Loucy (cell line): ENCODE data around the gene EPS8L3.
A peak's percentile ranks its signal among the peaks of the same experiment; 100 is the strongest.

Source experiments
- CTCF ChIP-seq: fragments of 200-600 bp; sonication (generic); conservative IDR thresholded peaks from 2 replicates; pipeline ENCODE4 v1.5.1; 2014; ENCODE audit warnings: mild to moderate bottlenecking, antibody characterized with exemption, low read length
- EZH2phosphoT487 ChIP-seq: fragments of 200-600 bp; IDR thresholded peaks from 2 replicates; pipeline ENCODE4 v1.6.1; 2018; ENCODE audit warnings: antibody characterized with exemption, mild to moderate bottlenecking, moderate library complexity, borderline replicate concordance

- peak; percentile 84 for TF ChIP-seq CTCF
- TF ChIP-seq EZH2phosphoT487, result no peak
These were observed 27.2 kb upstream of the EPS8L3 start for GRCh38 chr1:109790735-109791494.
